HCT116 (cell line): ENCODE measurements around the gene HUNK. TPM values are rescaled to one million over a fixed set of nuclear protein-coding genes. Genes with fewer than 3 reads are reported as not detected.

ENCODE experiments used
- ATAC-seq: fragments of 200-7000 bp; cut with Tn5 transposase; 2 replicates; pipeline ENCODE4 v1.9.1; 2020; ENCODE audit warnings: mild to moderate bottlenecking, moderate library complexity
- BruUV-seq: library from RNA; stranded (reverse); fragments of 400-500 nt; replicated peaks from 2 replicates; lab custom pipeline; 2021; lab: Mats Ljungman, UMichigan
- CTCF ChIA-PET: fragments of 300-600 bp; sonication (Branson Sonifier 250); formaldehyde crosslinking; loops from one replicate; lab custom pipeline; 2021; ENCODE audit warnings: antibody characterized with exemption; lab: Charles Lee
- POLR2A ChIA-PET: fragments of 300-600, 350-600 bp; sonication (Branson Sonifier 250); formaldehyde crosslinking; loops from one replicate; lab custom pipeline; 2021; ENCODE audit warnings: antibody characterized with exemption; lab: Charles Lee
- RAD21 ChIA-PET, 2 experiments: fragments of 300-600 bp; sonication (Branson Sonifier 250); formaldehyde crosslinking; loops; one replicate each; lab custom pipeline; 2023; ENCODE audit warnings: low total read pairs in 2 of 2; ENCODE audit not compliant: uncharacterized antibody in 2 of 2, unreplicated experiment in 2 of 2, low non-redundant PET in 1 of 2; lab: Charles Lee
- DNase-seq: peaks from one replicate; pipeline ENCODE4 v3.0.0-alpha.2; 2010; ENCODE audit warnings: low read depth, low spot score
- H2AFZ ChIP-seq: fragments of 200-600 bp; shearing (Covaris generic), sonication (generic); 2 replicates; pipeline ENCODE4 v1.6.1; 2017; ENCODE audit warnings: low read depth, mixed run types, mixed read lengths, antibody characterized with exemption, low read length; ENCODE audit not compliant: poor library complexity, severe bottlenecking
- H3K27ac ChIP-seq: 2 replicates; pipeline ENCODE4 v1.5.1; 2012; ENCODE audit warnings: low read depth, low read length
- H3K27me3 ChIP-seq: fragments of 200-600 bp; sonication (generic); 2 replicates; pipeline ENCODE4 v1.6.1; 2016; ENCODE audit warnings: mixed run types, low read length, mixed read lengths; ENCODE audit not compliant: insufficient read depth
- H3K36me3 ChIP-seq, 2 experiments: fragments of 200-500 bp in 1 of 2; fragments of 200-600 bp in 1 of 2; sonication (Bioruptor generic) in 1 of 2; sonication (generic) in 1 of 2; 2 replicates each; pipeline versions ENCODE4 v1.5.1 to v1.6.1; 2014 to 2016; ENCODE audit warnings: low read length in 2 of 2, inconsistent platforms in 1 of 2, mixed read lengths in 1 of 2, mixed run types in 1 of 2; ENCODE audit not compliant: insufficient read depth in 2 of 2, control insufficient read depth in 1 of 2
- H3K4me1 ChIP-seq, 2 experiments: fragments of 200-600 bp in 1 of 2; sonication (generic) in 1 of 2; 2 replicates each; pipeline versions ENCODE4 v1.5.1 to v1.6.1; 2012 to 2017; ENCODE audit warnings: low read length in 2 of 2, inconsistent platforms in 1 of 2, mild to moderate bottlenecking in 1 of 2, mixed read lengths in 1 of 2, mixed run types in 1 of 2, moderate library complexity in 1 of 2; ENCODE audit not compliant: insufficient read depth in 2 of 2, control insufficient read depth in 1 of 2
- H3K4me2 ChIP-seq: fragments of 200-600 bp; sonication (generic); 2 replicates; pipeline ENCODE4 v1.6.1; 2017; ENCODE audit warnings: mixed run types, low read length, mixed read lengths
- H3K4me3 ChIP-seq, 2 experiments: fragments of 200-600 bp in 1 of 2; sonication (generic) in 1 of 2; replicated peaks in 1 of 2; 2 replicates each; pipeline ENCODE4 v1.5.1; 2011 to 2016; ENCODE audit warnings: low read length in 2 of 2, control low read depth in 1 of 2, low read depth in 1 of 2, mild to moderate bottlenecking in 1 of 2, mixed read lengths in 1 of 2, mixed run types in 1 of 2
- H3K79me2 ChIP-seq: fragments of 200-600 bp; sonication (generic); 2 replicates; pipeline ENCODE4 v1.6.1; 2017; ENCODE audit warnings: mild to moderate bottlenecking, mixed run types, low read length, moderate library complexity, mixed read lengths; ENCODE audit not compliant: insufficient read depth
- H3K9ac ChIP-seq: fragments of 200-600 bp; sonication (generic); 2 replicates; pipeline ENCODE4 v1.6.1; 2016; ENCODE audit warnings: low read length, mixed read lengths
- H3K9me2 ChIP-seq: fragments of 200-600 bp; sonication (generic), shearing (Covaris generic); 2 replicates; pipeline ENCODE4 v1.6.1; 2017; ENCODE audit warnings: mixed run types, mild to moderate bottlenecking, moderate library complexity; ENCODE audit not compliant: insufficient read depth
- H3K9me3 ChIP-seq, 2 experiments: fragments of 200-500 bp in 1 of 2; fragments of 200-600 bp in 1 of 2; sonication (Bioruptor generic) in 1 of 2; sonication (generic) in 1 of 2; 2 replicates each; pipeline ENCODE4 v1.6.1; 2014 to 2017; ENCODE audit warnings: low read length in 2 of 2, mixed read lengths in 2 of 2, inconsistent platforms in 1 of 2, low read depth in 1 of 2, mild to moderate bottlenecking in 1 of 2, mixed run types in 1 of 2, moderate library complexity in 1 of 2; ENCODE audit not compliant: control insufficient read depth in 1 of 2, insufficient read depth in 1 of 2
- H4K20me1 ChIP-seq: fragments of 200-600 bp; sonication (generic), shearing (Covaris generic); 2 replicates; pipeline ENCODE4 v1.6.1; 2017; ENCODE audit warnings: mixed run types, mild to moderate bottlenecking, moderate library complexity; ENCODE audit not compliant: insufficient read depth
- ATF3 ChIP-seq: IDR thresholded peaks from 2 replicates; pipeline ENCODE4 v1.6.1; 2012
- CBX3 ChIP-seq: IDR thresholded peaks from 2 replicates; pipeline ENCODE4 v1.6.1; 2012; ENCODE audit warnings: low read depth
- CEBPB ChIP-seq: IDR thresholded peaks from 2 replicates; pipeline ENCODE4 v1.6.1; 2012; ENCODE audit warnings: low read depth
- CTCF ChIP-seq, 3 experiments: fragments of 200-600 bp in 1 of 3; sonication (generic) in 1 of 3; IDR thresholded peaks in 2 of 3; conservative IDR thresholded peaks in 1 of 3; 2 replicates each; pipeline ENCODE4 v1.5.1; 2012 to 2017; ENCODE audit warnings: low read depth in 2 of 3, low read length in 2 of 3, antibody characterized with exemption in 1 of 3, borderline replicate concordance in 1 of 3, control low read depth in 1 of 3, mild to moderate bottlenecking in 1 of 3, mixed read lengths in 1 of 3, mixed run types in 1 of 3, moderate library complexity in 1 of 3; ENCODE audit not compliant: insufficient read depth in 1 of 3
- EGR1 ChIP-seq: IDR thresholded peaks from 2 replicates; pipeline ENCODE4 v1.6.1; 2012; ENCODE audit warnings: low read depth
- EZH2 ChIP-seq: fragments of 200-600 bp; sonication (generic); IDR thresholded peaks from 2 replicates; pipeline ENCODE4 v1.6.1; 2017; ENCODE audit warnings: antibody characterized with exemption, mixed run types
- JUND ChIP-seq: IDR thresholded peaks from 2 replicates; pipeline ENCODE4 v1.6.1; 2012
- MAX ChIP-seq: IDR thresholded peaks from 2 replicates; pipeline ENCODE4 v1.6.1; 2012
- POLR2AphosphoS5 ChIP-seq: IDR thresholded peaks from 2 replicates; pipeline ENCODE4 v1.6.1; 2011; ENCODE audit warnings: mild to moderate bottlenecking, low read depth, low read length, moderate library complexity
- SIN3A ChIP-seq: IDR thresholded peaks from 2 replicates; pipeline ENCODE4 v1.6.1; 2012; ENCODE audit warnings: low read depth
- SP1 ChIP-seq: IDR thresholded peaks from 2 replicates; pipeline ENCODE4 v1.6.1; 2012; ENCODE audit warnings: low read depth
- SRF ChIP-seq: IDR thresholded peaks from 2 replicates; pipeline ENCODE4 v1.6.1; 2012; ENCODE audit warnings: low read depth
- TCF7L2 ChIP-seq: IDR thresholded peaks from 2 replicates; pipeline ENCODE4 v1.7.0; 2011; ENCODE audit warnings: borderline replicate concordance, inconsistent platforms; ENCODE audit not compliant: insufficient read depth, insufficient read length; ENCODE audit errors: extremely low read depth
- YY1 ChIP-seq: IDR thresholded peaks from 2 replicates; pipeline ENCODE4 v1.6.1; 2011; ENCODE audit warnings: low read length, low read depth, moderate library complexity, mild to moderate bottlenecking; ENCODE audit not compliant: insufficient replicate concordance; ENCODE audit errors: extremely low read depth
- ZFX ChIP-seq: fragments of 450-650 bp; IDR thresholded peaks from 2 replicates; pipeline ENCODE4 v1.6.1; 2017
- ZNF274 ChIP-seq: fragments of 200-500 bp; sonication (Bioruptor generic); IDR thresholded peaks from 2 replicates; pipeline ENCODE4 v1.6.1; 2014; ENCODE audit warnings: mild to moderate bottlenecking, low read depth, low read length, inconsistent platforms
- intact Hi-C: fragments of 100-400 bp; cut with micrococcal nuclease; formaldehyde crosslinking; loops from 2 replicates; pipeline ENCODE4 v1.10.0; 2022
- total RNA-seq: library from RNA; stranded (reverse); gene quantifications from one replicate; pipeline ENCODE4 v1.2.1, GENCODE V29; 2021; ENCODE audit not compliant: unreplicated experiment
- TF ChIP-seq, protein P1 (sequence below): IDR thresholded peaks from 2 replicates; pipeline ENCODE4 v1.6.1; 2011; ENCODE audit warnings: mild to moderate bottlenecking, low read length, moderate library complexity; ENCODE audit not compliant: insufficient replicate concordance; ENCODE audit errors: extremely low read depth

The HUNK gene
- total RNA-seq, 1 experiment from 2014 or later = not detected

GRCh38 chr21:31952828-31953227, 80.0 kb downstream of the HUNK start (continued):
- TF ChIP-seq, protein P1, sequence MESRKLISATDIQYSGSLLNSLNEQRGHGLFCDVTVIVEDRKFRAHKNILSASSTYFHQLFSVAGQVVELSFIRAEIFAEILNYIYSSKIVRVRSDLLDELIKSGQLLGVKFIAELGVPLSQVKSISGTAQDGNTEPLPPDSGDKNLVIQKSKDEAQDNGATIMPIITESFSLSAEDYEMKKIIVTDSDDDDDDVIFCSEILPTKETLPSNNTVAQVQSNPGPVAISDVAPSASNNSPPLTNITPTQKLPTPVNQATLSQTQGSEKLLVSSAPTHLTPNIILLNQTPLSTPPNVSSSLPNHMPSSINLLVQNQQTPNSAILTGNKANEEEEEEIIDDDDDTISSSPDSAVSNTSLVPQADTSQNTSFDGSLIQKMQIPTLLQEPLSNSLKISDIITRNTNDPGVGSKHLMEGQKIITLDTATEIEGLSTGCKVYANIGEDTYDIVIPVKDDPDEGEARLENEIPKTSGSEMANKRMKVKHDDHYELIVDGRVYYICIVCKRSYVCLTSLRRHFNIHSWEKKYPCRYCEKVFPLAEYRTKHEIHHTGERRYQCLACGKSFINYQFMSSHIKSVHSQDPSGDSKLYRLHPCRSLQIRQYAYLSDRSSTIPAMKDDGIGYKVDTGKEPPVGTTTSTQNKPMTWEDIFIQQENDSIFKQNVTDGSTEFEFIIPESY = no peak
- no peak for TF ChIP-seq SRF
- TF ChIP-seq SIN3A = no peak
- TF ChIP-seq MAX = no peak
- no peak for TF ChIP-seq TCF7L2
- TF ChIP-seq EGR1 = no peak
- TF ChIP-seq, all 23 proteins: peak for 0

DNA sequence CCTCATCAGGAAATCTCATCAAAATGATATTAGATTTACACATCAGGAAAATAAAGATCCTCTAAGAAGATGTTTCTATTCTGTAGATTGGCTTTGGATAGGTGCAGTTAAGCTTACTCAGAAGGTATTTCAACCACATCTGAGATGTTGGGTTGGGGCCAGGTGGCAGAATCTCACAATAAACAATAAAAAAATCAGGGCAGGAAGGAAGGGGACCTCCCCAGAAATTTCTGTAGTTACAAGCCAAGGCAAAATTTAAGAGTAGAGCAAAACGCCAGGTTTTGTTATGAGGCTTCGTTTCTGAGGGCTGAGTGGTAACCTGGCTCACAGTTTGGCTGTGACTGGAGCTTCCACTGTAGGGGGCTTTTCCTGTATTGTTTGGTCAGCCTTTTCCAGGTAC, 84.8 kb downstream of the HUNK start:
- H3K9me2 ChIP-seq = no peaks in the 10 kb centered on the region
- H2AFZ ChIP-seq = no peak overlapping the region
- H3K27ac ChIP-seq = no peak overlapping the region
- ATAC-seq (no peak), DNase-seq (no peak)
- RAD21 ChIA-PET = no interaction called here
- no peaks in the 10 kb centered on the region for H3K9me3 ChIP-seq
- no peaks in the 10 kb centered on the region for H3K79me2 ChIP-seq
- no peak overlapping the region for H3K4me2 ChIP-seq
- CTCF ChIA-PET = no interaction called here
- TF ChIP-seq CTCF (IDR thresholded peaks at IDR 0.05 in 2 of 3, conservative IDR thresholded peaks at IDR 0.05 in 1 of 3; ENCODE audit: borderline replicate concordance in 1 of 3, insufficient read depth in 1 of 3, low read depth in 2 of 3, low read length in 2 of 3) (no peak), POLR2AphosphoS5 (no peak), CEBPB (no peak), ZNF274 (no peak), SP1 (no peak), CBX3 (no peak), ATF3 (no peak), EZH2 (no peak), TCF7L2 (no peak), SRF (no peak), YY1 (no peak), JUND (no peak), ZFX (no peak)
- TF ChIP-seq, protein P1 = no peak
- H3K9ac ChIP-seq = no peak overlapping the region
- H3K4me3 ChIP-seq = no peak overlapping the region
- H4K20me1 ChIP-seq = no peaks in the 10 kb centered on the region
- H3K36me3 ChIP-seq = no peaks in the 10 kb centered on the region
- intact Hi-C loops = no loop called here
- H3K27me3 ChIP-seq = peaks cover 63% of the 10 kb centered on the region
- H3K4me1 ChIP-seq = no peaks in the 10 kb centered on the region
- BruUV-seq = no TSS peak
- POLR2A ChIA-PET = no interaction called here
